KOPT-K1 (cell line): ENCODE results near the gene NIBAN1.
"Not testable (repeated sequence)": the region's sequence is repeated elsewhere in the genome, so short reads cannot be mapped to it uniquely, and the experiment has no call there.

Source experiments
- H3K27ac ChIP-seq: fragments of 200-600 bp; sonication (generic); 2 replicates; pipeline ENCODE4 v1.5.1; 2016; ENCODE audit warnings: antibody characterized with exemption, mild to moderate bottlenecking, low read depth, low read length; ENCODE audit not compliant: poor library complexity, severe bottlenecking
- H3K36me3 ChIP-seq: fragments of 200-600 bp; sonication (generic); 2 replicates; pipeline ENCODE4 v1.5.1; 2017; ENCODE audit warnings: antibody characterized with exemption, mild to moderate bottlenecking, low read length, moderate library complexity; ENCODE audit not compliant: insufficient read depth
- H3K9me3 ChIP-seq: fragments of 200-600 bp; sonication (generic); 2 replicates; pipeline ENCODE4 v1.5.1; 2017; ENCODE audit warnings: antibody characterized with exemption, low read length, mild to moderate bottlenecking; ENCODE audit not compliant: insufficient read depth, poor library complexity, severe bottlenecking

Gene NIBAN1

DNA sequence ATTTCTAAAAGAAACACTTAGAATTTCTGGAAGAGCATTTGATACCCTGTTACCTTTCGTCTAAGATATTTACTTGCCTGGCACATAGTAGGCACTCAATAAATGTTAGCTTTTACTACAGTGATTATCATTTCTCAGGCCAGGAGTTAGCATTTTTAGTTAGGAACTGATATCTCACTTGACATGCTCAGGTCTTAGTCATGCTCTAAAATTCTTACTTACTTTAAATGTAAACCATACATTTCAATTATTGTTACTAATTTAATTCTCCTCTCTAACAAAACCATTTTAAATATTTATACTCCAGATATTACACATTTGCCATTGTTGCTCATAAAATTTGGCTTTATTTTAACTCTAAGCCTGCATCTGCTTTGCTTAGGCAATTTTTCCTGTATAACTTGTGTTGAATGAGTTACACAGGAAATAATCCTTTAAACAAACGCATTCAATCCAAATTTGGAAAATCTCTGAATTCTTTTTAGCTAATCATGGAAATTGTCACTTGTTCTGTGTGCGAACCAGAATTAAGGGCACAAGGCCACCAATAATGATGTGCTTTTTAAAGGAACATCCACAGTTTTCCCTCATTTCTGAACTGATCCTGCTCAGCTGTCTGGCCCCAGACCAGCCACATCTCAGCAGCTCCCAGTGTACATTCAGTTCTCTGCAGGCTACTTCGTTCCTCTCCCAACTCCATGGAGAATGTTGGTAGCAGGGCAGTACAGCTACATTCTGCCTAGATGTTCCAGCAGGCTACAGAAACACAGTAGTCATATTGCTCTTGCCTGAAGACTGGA, 15.6 kb downstream of the NIBAN1 start:
- H3K9me3 ChIP-seq = no peaks in the 10 kb centered on the region
- no peaks in the 10 kb centered on the region for H3K36me3 ChIP-seq
- no peak overlapping the region for H3K27ac ChIP-seq

- H3K9me3 ChIP-seq, H3K27ac ChIP-seq, H3K36me3 ChIP-seq: not testable (repeated sequence)
These were observed 16.4 kb downstream of the NIBAN1 start for GRCh38 chr1:184957901-184958300.

DNA sequence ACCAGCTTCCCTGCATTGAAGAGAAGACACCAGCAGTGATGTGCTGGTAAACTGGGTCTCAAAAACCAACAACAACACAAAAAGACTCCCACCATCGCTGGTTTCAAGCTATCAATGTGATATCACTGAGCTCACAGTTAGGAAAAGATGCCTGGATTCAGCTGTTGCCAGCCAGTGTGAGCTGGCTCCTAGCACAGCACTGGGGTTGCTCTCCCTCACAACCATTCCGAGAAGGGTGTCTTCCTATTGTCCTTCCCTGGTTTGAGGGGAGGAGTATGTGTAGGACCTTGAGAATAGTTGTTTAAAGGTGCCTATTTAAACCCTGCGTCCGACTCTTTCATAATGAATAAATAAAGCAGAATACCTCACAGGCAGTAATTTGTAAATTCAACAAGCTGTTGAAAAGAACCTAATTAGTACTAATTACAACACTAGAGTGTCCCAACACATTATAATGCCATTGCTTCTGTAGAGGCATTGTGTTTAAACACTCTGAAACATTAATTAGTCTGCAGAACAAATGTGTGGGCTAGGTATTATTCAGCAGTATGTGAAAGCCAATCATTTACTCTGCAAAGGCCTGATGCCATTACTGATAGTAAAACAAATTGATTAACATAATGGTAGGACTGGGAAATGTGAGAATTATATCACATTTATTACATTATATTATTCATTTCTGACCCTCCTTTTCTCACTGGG, 17.2 kb downstream of the NIBAN1 start:
- Histone ChIP-seq H3K9me3 (no peaks in the 10 kb centered on the region), H3K27ac (no peak overlapping the region), H3K36me3 (no peaks in the 10 kb centered on the region)

GRCh38 chr1:184954232-184954995, 19.9 kb downstream of the NIBAN1 start:
- Histone ChIP-seq H3K27ac (no peak overlapping the region), H3K36me3 (no peaks in the 10 kb centered on the region), H3K9me3 (no peaks in the 10 kb centered on the region)

- no peaks in the 10 kb centered on the region for H3K9me3 ChIP-seq
- no peaks in the 10 kb centered on the region for H3K36me3 ChIP-seq
- H3K27ac ChIP-seq = no peak overlapping the region
These were observed 20.6 kb downstream of the NIBAN1 start for GRCh38 chr1:184953600-184954219.

GRCh38 chr1:184952428-184952827, 21.9 kb downstream of the NIBAN1 start:
- H3K9me3 ChIP-seq = no peaks in the 10 kb centered on the region
- no peak overlapping the region for H3K27ac ChIP-seq

GRCh38 chr1:184951788-184952187, 22.5 kb downstream of the NIBAN1 start:
- no peaks in the 10 kb centered on the region for H3K9me3 ChIP-seq
- no peaks in the 10 kb centered on the region for H3K36me3 ChIP-seq
- H3K27ac ChIP-seq = no peak overlapping the region

More at GRCh38 chr1:184952428-184952827, 21.9 kb downstream of the NIBAN1 start:
- no peaks in the 10 kb centered on the region for H3K36me3 ChIP-seq

DNA sequence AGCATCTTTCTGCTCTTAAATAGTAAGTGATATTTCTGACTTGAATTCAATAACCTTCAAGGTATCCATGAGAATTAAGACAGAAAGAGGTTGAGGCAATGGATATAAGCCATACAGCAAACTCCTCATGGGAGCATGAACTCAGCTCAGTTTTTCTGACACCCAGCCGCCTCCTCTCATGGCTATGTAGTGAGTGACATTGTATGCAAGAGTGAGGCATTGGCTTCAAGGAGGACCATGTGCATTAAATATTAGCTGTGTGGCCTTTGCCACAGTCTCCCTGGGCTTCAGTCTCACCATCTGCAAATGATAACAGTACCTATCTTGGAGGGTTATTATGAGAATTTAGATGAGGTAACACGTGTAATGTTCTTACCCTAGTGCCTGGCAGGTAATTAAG, 23.4 kb downstream of the NIBAN1 start:
- no peaks in the 10 kb centered on the region for H3K36me3 ChIP-seq
- no peak overlapping the region for H3K27ac ChIP-seq
- H3K9me3 ChIP-seq = no peaks in the 10 kb centered on the region

- H3K36me3 ChIP-seq = no peaks in the 10 kb centered on the region
- no peaks in the 10 kb centered on the region for H3K9me3 ChIP-seq
- H3K27ac ChIP-seq = no peak overlapping the region
These were observed 24.1 kb downstream of the NIBAN1 start for GRCh38 chr1:184950227-184950626.

DNA sequence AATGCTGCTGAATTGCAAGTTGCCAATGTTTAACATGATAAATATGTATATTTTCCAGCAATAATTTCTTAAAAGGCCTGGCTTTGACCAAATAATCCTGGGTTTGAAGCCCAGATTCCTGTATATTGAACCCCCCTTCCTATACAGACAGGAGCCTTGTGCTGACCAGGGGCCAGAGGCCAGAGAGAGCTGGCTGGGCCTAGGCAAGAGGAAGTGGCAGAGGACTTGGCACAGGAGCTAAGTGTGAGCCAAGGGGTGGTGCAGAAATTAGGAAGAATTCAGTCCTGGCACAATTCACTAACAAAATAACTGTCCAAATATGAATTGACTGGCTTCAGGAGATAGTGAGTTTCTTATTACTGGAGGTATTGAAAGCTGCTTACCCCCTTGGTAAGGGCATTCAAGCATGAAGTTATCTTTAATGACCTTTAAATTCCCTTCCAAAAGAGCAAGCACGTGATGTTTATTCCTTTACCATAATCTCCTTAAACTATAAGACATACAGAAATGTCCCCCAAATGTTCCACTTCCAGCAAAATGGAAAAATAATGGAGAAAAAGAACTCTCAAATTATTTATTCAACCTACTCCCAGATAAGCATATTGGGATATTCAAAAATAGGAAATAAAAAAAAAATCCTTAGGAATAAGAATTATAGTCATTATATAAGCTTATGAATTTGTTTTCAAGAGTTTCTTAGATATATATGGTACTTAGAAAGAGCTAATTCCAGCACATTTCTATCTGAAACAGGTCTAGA, 26.6 kb downstream of the NIBAN1 start:
- H3K36me3 ChIP-seq = no peaks in the 10 kb centered on the region
- no peaks in the 10 kb centered on the region for H3K9me3 ChIP-seq
- no peak overlapping the region for H3K27ac ChIP-seq

- Histone ChIP-seq H3K9me3 (no peaks in the 10 kb centered on the region), H3K27ac (no peak overlapping the region), H3K36me3 (no peaks in the 10 kb centered on the region)
These were observed 28.5 kb downstream of the NIBAN1 start for GRCh38 chr1:184945678-184946412.

- Histone ChIP-seq H3K9me3 (no peaks in the 10 kb centered on the region), H3K36me3 (no peaks in the 10 kb centered on the region), H3K27ac (no peak overlapping the region)
These were observed 29.3 kb downstream of the NIBAN1 start for GRCh38 chr1:184945029-184945428.

DNA sequence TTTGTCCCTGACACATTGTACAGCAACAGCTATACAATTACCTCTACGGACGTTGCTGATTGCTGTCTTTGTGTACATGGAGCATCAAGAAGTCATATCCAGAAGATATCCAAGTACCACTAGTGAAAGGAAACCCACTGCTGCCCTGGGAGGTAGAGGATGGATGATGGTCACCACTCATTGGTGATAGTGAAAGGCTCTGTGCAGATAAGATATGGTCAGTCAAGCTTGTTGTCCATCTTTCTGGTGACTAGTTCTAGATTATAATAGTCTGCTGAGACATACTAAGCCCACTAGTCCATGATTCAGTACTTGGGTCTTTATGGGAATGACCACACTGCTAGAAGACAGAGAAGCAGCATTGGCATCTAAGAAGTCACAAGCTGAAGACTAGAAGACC, 30.3 kb downstream of the NIBAN1 start:
- Histone ChIP-seq H3K36me3 (no peaks in the 10 kb centered on the region), H3K27ac (no peak overlapping the region), H3K9me3 (no peaks in the 10 kb centered on the region)

DNA sequence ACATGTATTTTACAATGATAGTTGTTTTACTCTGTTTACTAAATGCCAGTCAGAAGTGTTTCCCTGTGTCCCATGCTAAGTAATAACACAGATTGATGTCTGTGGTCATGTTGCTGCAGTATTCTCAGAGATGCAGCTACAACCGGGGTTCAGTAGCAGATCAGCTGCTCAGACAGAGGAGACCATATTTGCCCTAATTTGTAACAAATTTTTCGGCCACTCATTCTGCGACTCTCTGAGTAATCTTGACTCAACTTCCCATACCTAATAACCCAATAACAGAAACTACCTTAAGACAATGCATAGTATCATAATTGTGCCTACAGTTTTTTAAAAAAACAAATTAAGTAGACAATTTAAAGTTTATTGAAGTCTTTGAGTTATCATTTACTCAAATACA, 32.6 kb downstream of the NIBAN1 start:
- Histone ChIP-seq H3K27ac (no peak overlapping the region), H3K36me3 (no peaks in the 10 kb centered on the region), H3K9me3 (no peaks in the 10 kb centered on the region)
